ENCODE measurements around the gene CDC42BPG. TPM values are rescaled to one million over a fixed set of nuclear protein-coding genes. Genes with fewer than 3 reads are reported as not detected.

Gene CDC42BPG
- total and polyA plus RNA-seq, 10 of the 15 experiments (the other 5 are each of a cell fraction or from before 2014, with no cell fraction given), result 0.02 to 1.3 (median 0.09) TPM; not detected in 1

- POLR2A ChIA-PET, result interaction anchor here (0.5 to 5.4 kb wide), 5 partner anchors 10 to 29 kb away, joined by 3 to 33 read pairs (median 8); partner anchors contain the start of gene SF1
- H3K9ac ChIP-seq (ENCODE audit: control insufficient read depth, insufficient read depth, low read length), result peak overlapping the region; percentile 93
- H3K79me2 ChIP-seq (ENCODE audit: control insufficient read depth, insufficient read depth, low read length), result peaks cover 30% of the 10 kb centered on the region
Measured at GRCh38 chr11:64801158-64801464, 43.3 kb downstream of the CDC42BPG start.

More at GRCh38 chr11:64801158-64801464, 43.3 kb downstream of the CDC42BPG start:
- peak; percentile 7 for ATAC-seq
- no peak for DNase-seq (ENCODE audit: low read depth, low spot score)
- 0 out of 2 replicates have a peak, but pooled peaks have one; percentile 22 for TF ChIP-seq POLR2AphosphoS5 (IDR thresholded peaks at IDR 0.05; ENCODE audit: low read length)
- peak; percentile 90; the same call in 1 of the 2 replicates for TF ChIP-seq TCF12 (IDR thresholded peaks at IDR 0.05; ENCODE audit: low read depth, low read length)
- peak; percentile 79; the same call in 1 of the 2 replicates for TF ChIP-seq TCF3 (IDR thresholded peaks at IDR 0.05; ENCODE audit: borderline replicate concordance, insufficient read depth, low read depth, low read length)
- no peak for TF ChIP-seq FOXK2 (IDR thresholded peaks at IDR 0.05)
- peak; percentile 93 for TF ChIP-seq PKNOX1 (IDR thresholded peaks at IDR 0.05)
- TF ChIP-seq CREB1 (IDR thresholded peaks at IDR 0.05; ENCODE audit: low read depth), result no peak
- peak; percentile 82 for TF ChIP-seq PBX3 (IDR thresholded peaks at IDR 0.05; ENCODE audit: insufficient replicate concordance, low read depth, low read length)
- no peak for TF ChIP-seq ZBTB4 (CRISPR knock-in tag; IDR thresholded peaks at IDR 0.05)
- TF ChIP-seq SIN3A (IDR thresholded peaks at IDR 0.05; ENCODE audit: low read depth, low read length), result no peak
- TF ChIP-seq KLF5 (IDR thresholded peaks at IDR 0.05; ENCODE audit: partially characterized antibody), result no peak
- no peak for TF ChIP-seq NFYB (IDR thresholded peaks at IDR 0.05; ENCODE audit: insufficient read depth, low read depth, low read length)
- TF ChIP-seq EGR1 (IDR thresholded peaks at IDR 0.05; ENCODE audit: borderline replicate concordance in 1 of 2, low read depth in 2 of 2, low read length in 2 of 2), result peak in 1 of 2 experiments; percentile 26; a peak in 1 of 3 replicates
- ChIA-PET CTCF (interaction anchor here (1.0 to 5.8 kb wide), 5 partner anchors 14 to 112 kb away, joined by 3 to 41 read pairs (median 6); partner anchors contain the start of genes RASGRP2 and SF1), SMC1A (ENCODE audit: uncharacterized antibody, unreplicated experiment) (interaction anchor here (1.4 to 2.6 kb wide), 3 partner anchors 19 to 30 kb away, joined by 3 to 7 read pairs (median 4); partner anchors contain the start of gene SF1), RAD21 (ENCODE audit: unreplicated experiment) (interaction anchor here (1.3 to 2.4 kb wide), 2 partner anchors 16 to 57 kb away, joined by 3 to 5 read pairs; partner anchors contain the start of gene RASGRP2)
- no TSS peak for BruUV-seq (replicated peaks)
- in situ Hi-C loops (cut with MboI) (no loop called here), intact Hi-C loops (cut with micrococcal nuclease; ENCODE audit: unreplicated experiment) (no loop called here)
- H3K9me3 ChIP-seq (replicated peaks; ENCODE audit: control insufficient read depth, insufficient read depth, low read length), result no peaks in the 10 kb centered on the region
- H3K36me3 ChIP-seq (ENCODE audit: control insufficient read depth in 2 of 2, insufficient read depth in 2 of 2, low read length in 1 of 2), result peaks cover 6 to 16% of the 10 kb centered on the region in 2 experiments; a peak in 3 of 4 replicates
- H3K27ac ChIP-seq (ENCODE audit: control insufficient read depth, insufficient read depth), result peak overlapping the region; percentile 92
- no peak for FAIRE-seq
- no peak overlapping the region for H2AFZ ChIP-seq (ENCODE audit: control insufficient read depth, low read depth, low read length)
- no peaks in the 10 kb centered on the region for H4K20me1 ChIP-seq (ENCODE audit: control insufficient read depth, insufficient read depth)
- peak overlapping the region; percentile 87 for H3K4me2 ChIP-seq (ENCODE audit: control insufficient read depth, insufficient read depth)
- no peaks in the 10 kb centered on the region for H3K27me3 ChIP-seq (replicated peaks in 1 of 2; ENCODE audit: control insufficient read depth in 2 of 2, insufficient read depth in 2 of 2, low read length in 1 of 2)
- peaks cover 37% of the 10 kb centered on the region for H3K4me1 ChIP-seq (ENCODE audit: control insufficient read depth, insufficient read depth, low read length)
- H3K4me3 ChIP-seq, result peak overlapping the region; percentile 87
- 78% methylated on average over 9 of the region's 9 CpGs for WGBS (ENCODE audit: insufficient coverage, insufficient replicate concordance, low lambda C conversion rate, missing lambda C conversion rate)
